Subcutaneous adipose tissue (tissue), 4 donors: ENCODE data around the gene IGF2. TPM values are rescaled to one million over a fixed set of nuclear protein-coding genes. Genes with fewer than 3 reads are reported as not detected.

ENCODE experiments used
- total RNA-seq, 4 donors: library from RNA; depleted of rRNA; stranded (reverse); fragments of >200 nt; gene quantifications; one replicate each; pipeline ENCODE4 v1.1.0, GENCODE V29; 2016
- TF ChIP-seq, protein P1 (sequence below): fragments of 450-650 bp; IDR thresholded peaks from one replicate; pipeline ENCODE4 v1.5.1; 2016; ENCODE audit warnings: low read depth, mild to moderate bottlenecking, control low read depth, antibody characterized with exemption, moderate library complexity

Gene IGF2
- total RNA-seq, 4 donors from 2014 or later: 21.6 to 32.8 (median 26.6) TPM

DNA sequence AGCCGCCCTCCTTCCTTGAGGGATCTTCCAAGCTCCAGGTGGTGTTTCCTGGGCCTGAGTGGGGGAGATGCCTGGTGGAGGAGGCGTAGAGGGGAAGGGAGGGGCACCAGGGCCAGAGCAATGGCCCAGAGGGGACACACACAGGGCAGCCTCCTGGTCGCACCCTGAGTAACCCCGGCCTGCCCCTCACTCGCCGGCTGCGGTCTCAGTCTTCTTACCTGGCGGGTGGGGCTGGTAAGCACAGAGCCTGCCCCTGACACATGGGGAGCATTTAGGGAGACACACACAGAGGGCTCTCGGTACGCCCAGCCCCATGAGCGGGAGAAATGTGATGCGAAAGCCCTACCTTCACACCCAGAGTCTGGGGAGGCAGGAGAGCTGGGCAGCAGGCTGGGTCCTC lies 23.9 kb downstream of the IGF2 start:
- TF ChIP-seq, protein P1, sequence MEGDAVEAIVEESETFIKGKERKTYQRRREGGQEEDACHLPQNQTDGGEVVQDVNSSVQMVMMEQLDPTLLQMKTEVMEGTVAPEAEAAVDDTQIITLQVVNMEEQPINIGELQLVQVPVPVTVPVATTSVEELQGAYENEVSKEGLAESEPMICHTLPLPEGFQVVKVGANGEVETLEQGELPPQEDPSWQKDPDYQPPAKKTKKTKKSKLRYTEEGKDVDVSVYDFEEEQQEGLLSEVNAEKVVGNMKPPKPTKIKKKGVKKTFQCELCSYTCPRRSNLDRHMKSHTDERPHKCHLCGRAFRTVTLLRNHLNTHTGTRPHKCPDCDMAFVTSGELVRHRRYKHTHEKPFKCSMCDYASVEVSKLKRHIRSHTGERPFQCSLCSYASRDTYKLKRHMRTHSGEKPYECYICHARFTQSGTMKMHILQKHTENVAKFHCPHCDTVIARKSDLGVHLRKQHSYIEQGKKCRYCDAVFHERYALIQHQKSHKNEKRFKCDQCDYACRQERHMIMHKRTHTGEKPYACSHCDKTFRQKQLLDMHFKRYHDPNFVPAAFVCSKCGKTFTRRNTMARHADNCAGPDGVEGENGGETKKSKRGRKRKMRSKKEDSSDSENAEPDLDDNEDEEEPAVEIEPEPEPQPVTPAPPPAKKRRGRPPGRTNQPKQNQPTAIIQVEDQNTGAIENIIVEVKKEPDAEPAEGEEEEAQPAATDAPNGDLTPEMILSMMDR: no peak

DNA sequence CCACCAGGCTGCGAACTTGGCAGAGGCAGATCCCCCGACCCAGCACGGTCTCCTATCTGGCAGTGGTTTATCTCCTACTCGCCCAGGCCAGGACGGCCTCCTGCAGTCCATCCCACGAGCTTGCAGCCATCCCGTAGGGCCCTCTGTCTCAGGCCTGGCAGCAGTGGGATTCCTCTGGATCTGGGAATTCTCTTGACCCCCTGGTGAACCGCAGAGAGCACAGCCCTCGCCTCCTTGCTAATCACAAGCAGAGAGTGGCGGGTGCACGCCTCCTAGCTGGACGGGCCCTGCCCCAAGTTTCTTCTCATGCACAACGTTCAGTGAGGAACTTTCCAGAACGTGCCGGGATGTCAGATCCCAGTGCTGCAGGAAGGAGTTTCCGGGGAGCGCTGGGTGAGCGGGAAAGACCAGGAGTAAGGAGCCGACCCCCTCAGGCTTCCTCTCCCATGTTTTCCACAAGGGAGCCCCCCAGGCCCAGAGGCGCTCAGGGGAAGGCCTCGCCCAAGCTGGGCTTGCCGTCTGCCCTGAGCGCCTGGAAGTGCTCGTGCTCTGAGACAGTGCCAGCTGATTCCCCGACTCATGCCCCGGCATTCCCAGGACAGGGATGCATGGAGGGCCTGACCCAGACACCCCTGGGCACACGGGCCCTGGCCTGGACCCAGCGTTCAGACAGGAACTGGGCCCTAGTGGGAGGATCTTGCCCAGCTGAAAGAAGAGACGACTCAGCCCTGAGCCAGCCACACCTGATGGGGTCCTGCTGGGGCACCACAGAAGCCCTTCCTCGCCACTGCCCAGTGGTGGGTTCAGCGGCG lies 24.6 kb downstream of the IGF2 start:
- TF ChIP-seq, protein P1: no peak

DNA sequence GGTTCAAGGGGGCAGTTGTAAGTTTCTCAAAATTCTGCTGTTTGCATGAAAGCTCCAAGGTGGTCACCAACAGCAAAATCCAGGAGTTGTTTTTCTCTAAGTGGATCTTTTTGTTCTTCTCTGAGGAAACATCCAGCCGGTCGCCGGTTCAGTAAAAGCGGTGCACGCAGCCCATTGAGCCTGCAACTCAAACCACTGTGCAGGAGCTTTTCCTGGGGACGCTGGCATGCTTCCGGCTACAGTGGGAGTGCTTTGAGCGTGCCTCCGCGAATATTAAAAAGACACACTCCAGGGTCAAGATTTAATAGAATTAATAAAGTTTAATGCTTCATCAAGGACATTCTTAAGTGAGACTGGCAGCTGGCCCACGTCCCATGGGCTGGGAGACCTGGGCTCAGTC lies 25.4 kb downstream of the IGF2 start:
- TF ChIP-seq, protein P1: no peak

DNA sequence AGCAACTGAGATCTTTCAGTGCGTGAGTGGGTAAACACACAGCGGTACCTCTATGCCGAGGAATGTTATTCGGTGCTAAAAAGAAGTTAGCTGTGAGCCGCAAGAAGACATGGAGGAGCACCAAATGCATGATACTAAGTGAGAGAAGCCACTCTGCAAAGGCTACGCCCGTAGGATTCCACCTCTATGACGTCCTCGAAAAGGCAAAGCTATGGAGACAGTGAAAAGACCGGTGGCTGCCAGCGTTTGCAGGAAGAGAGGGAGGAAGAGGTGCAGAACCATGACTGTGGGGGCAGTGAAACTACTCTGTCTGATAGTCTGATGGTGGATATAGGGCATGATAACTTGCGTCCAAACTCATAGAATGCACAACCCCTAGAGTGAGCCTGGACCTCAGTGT lies 28.7 kb downstream of the IGF2 start:
- TF ChIP-seq, protein P1: no peak

DNA sequence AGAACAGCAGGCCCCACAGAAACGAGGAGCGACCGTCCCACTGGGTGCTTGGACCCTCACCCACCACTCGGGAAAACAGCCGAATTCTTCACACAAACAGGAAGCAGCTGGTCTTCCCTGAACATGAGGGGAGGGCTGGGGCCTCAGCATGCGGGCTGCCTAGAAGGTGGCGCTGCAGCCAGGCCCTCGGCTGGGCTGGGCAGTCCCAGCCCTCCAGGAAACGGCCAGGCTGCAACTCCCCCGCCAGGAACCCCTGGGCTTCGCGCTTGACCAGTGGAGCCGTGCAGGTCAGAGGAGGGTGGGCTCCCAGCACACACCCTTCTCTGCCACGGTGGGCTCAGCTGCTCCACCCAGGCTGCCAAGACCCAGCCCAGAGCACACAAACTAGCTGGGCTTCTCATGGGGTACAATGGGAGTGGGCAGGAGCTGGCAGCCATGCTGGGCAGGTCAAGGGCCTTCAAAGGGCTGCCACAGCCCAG lies 29.6 kb downstream of the IGF2 start:
- TF ChIP-seq, protein P1: no peak

DNA sequence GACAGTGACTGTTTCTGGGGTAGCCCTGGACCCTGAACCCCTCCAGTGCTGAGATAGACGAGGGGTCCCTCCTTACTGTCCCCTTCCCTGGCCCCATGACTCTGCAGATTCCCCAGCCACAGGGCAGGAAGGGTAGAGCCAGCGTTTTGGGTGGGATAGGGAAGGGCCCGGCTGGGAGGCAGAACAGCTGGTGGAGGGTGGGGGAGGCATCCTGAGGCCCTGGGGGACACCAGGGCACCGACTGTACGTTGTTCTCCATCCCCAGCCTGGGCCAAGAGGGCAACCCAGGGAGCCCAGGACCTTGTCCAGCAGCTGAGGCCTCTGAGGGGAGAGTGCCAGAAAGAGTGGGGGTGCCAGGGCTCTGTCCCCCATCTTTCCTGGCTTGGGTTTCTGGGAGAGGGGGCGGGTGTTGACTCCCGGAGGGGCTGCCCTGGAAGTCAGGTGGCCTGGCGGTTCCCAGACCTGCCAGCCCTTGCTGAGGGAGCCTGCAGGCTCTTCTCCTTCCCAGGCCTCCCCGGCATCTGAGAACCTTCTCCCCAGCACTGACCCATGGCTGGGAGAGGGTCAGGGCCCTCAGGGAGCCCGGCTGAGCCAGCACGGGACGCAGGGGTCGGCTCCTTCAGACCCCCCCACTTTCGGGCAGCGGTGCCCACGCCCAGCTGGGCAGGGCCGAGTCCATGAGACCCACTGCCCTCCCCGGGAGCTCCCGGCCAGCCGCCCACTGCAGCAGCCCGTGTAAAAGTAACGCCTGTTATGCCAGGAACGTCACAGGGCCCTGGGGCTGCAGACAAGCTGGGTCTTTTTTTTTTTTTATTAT lies 30.3 kb downstream of the IGF2 start:
- TF ChIP-seq, protein P1: no peak
